HEK293 (cell line): ENCODE measurements around the gene CCDC167.
A peak's percentile ranks its signal among the peaks of the same experiment; 100 is the strongest.

Experiments
- GLIS1 ChIP-seq: fragments of 450-650 bp; formaldehyde crosslinking; IDR thresholded peaks from 2 replicates; pipeline ENCODE4 v1.5.1; 2016; ENCODE audit warnings: missing biosample characterization, missing genetic modification characterization
- KLF16 ChIP-seq: fragments of 450-650 bp; formaldehyde crosslinking; IDR thresholded peaks from 2 replicates; pipeline ENCODE4 v1.5.1; 2017; ENCODE audit warnings: missing biosample characterization, missing genetic modification characterization
- KLF7 ChIP-seq: fragments of 450-650 bp; formaldehyde crosslinking; IDR thresholded peaks from 2 replicates; pipeline ENCODE4 v1.5.1; 2016; ENCODE audit warnings: missing biosample characterization, missing genetic modification characterization, borderline replicate concordance
- KLF9 ChIP-seq: fragments of 450-650 bp; formaldehyde crosslinking; IDR thresholded peaks from 2 replicates; pipeline ENCODE4 v1.5.1; 2016; ENCODE audit warnings: missing biosample characterization, missing genetic modification characterization, low read depth
- MEIS1 ChIP-seq: sonication (generic); formaldehyde crosslinking; IDR thresholded peaks from 2 replicates; pipeline ENCODE4 v1.8.1; 2022; ENCODE audit warnings: missing genetic modification reagents, mild to moderate bottlenecking, borderline replicate concordance
- OSR2 ChIP-seq: fragments of 450-650 bp; formaldehyde crosslinking; IDR thresholded peaks from 2 replicates; pipeline ENCODE4 v1.5.1; 2016; ENCODE audit warnings: missing biosample characterization, missing genetic modification characterization
- PRDM1 ChIP-seq: fragments of 450-650 bp; formaldehyde crosslinking; IDR thresholded peaks from 2 replicates; pipeline ENCODE4; 2016; ENCODE audit warnings: missing biosample characterization, missing genetic modification characterization
- SP3 ChIP-seq: fragments of 450-650 bp; formaldehyde crosslinking; IDR thresholded peaks from 2 replicates; pipeline ENCODE4 v1.5.1; 2016; ENCODE audit warnings: missing biosample characterization, missing genetic modification characterization
- ZFP41 ChIP-seq: fragments of 450-650 bp; formaldehyde crosslinking; IDR thresholded peaks from 2 replicates; pipeline ENCODE4 v1.5.1; 2016; ENCODE audit warnings: missing biosample characterization, missing genetic modification characterization, borderline replicate concordance
- ZFP69B ChIP-seq: fragments of 450-650 bp; formaldehyde crosslinking; IDR thresholded peaks from 2 replicates; pipeline ENCODE4 v1.5.1; 2016; ENCODE audit warnings: missing biosample characterization, missing genetic modification characterization
- ZNF10 ChIP-seq: fragments of 450-650 bp; formaldehyde crosslinking; IDR thresholded peaks from 2 replicates; pipeline ENCODE4 v1.5.1; 2017; ENCODE audit warnings: missing biosample characterization, missing genetic modification characterization
- ZNF138 ChIP-seq: fragments of 450-650 bp; formaldehyde crosslinking; IDR thresholded peaks from 2 replicates; pipeline ENCODE4 v1.5.1; 2016; ENCODE audit warnings: missing biosample characterization, missing genetic modification characterization, borderline replicate concordance
- ZNF2 ChIP-seq: fragments of 450-650 bp; formaldehyde crosslinking; IDR thresholded peaks from 2 replicates; pipeline ENCODE4 v1.5.1; 2016; ENCODE audit warnings: missing biosample characterization, missing genetic modification characterization
- ZNF24 ChIP-seq: fragments of 450-650 bp; formaldehyde crosslinking; IDR thresholded peaks from 2 replicates; pipeline ENCODE4 v1.5.1; 2016; ENCODE audit warnings: missing biosample characterization, missing genetic modification characterization
- ZNF366 ChIP-seq: fragments of 450-650 bp; formaldehyde crosslinking; conservative IDR thresholded peaks from 2 replicates; pipeline ENCODE4 v1.5.1; 2016; ENCODE audit warnings: missing biosample characterization, missing genetic modification characterization
- ZNF610 ChIP-seq: fragments of 450-650 bp; formaldehyde crosslinking; IDR thresholded peaks from 2 replicates; pipeline ENCODE4 v1.5.1; 2016; ENCODE audit warnings: missing biosample characterization, missing genetic modification characterization, borderline replicate concordance
- ZNF654 ChIP-seq: fragments of 450-650 bp; formaldehyde crosslinking; IDR thresholded peaks from 2 replicates; pipeline ENCODE4 v1.5.1; 2016; ENCODE audit warnings: low read depth, missing biosample characterization, missing genetic modification characterization
- TF ChIP-seq, protein P1 (sequence below): fragments of 450-650 bp; formaldehyde crosslinking; IDR thresholded peaks from 2 replicates; pipeline ENCODE4 v1.5.1; 2017; ENCODE audit warnings: missing biosample characterization, missing genetic modification characterization
- TF ChIP-seq, protein P2 (sequence below): fragments of 450-650 bp; formaldehyde crosslinking; IDR thresholded peaks from 2 replicates; pipeline ENCODE4 v1.5.1; 2016; ENCODE audit warnings: missing biosample characterization, missing genetic modification characterization, borderline replicate concordance
- TF ChIP-seq, protein P3 (sequence below): fragments of 450-650 bp; formaldehyde crosslinking; IDR thresholded peaks from 2 replicates; pipeline ENCODE4 v1.5.1; 2016; ENCODE audit warnings: missing biosample characterization, missing genetic modification characterization
- TF ChIP-seq, protein P4 (sequence below): fragments of 450-650 bp; formaldehyde crosslinking; IDR thresholded peaks from 2 replicates; pipeline ENCODE4 v1.5.1; 2016; ENCODE audit warnings: missing biosample characterization, missing genetic modification characterization
- TF ChIP-seq, protein P5 (sequence below): fragments of 450-650 bp; formaldehyde crosslinking; conservative IDR thresholded peaks from 2 replicates; pipeline ENCODE4 v1.5.1; 2016; ENCODE audit warnings: low read depth, missing biosample characterization, missing genetic modification characterization
- TF ChIP-seq, protein P6 (sequence below): fragments of 450-650 bp; formaldehyde crosslinking; IDR thresholded peaks from 2 replicates; pipeline ENCODE4 v1.5.1; 2016; ENCODE audit warnings: missing biosample characterization, missing genetic modification characterization

CCDC167 gene

DNA sequence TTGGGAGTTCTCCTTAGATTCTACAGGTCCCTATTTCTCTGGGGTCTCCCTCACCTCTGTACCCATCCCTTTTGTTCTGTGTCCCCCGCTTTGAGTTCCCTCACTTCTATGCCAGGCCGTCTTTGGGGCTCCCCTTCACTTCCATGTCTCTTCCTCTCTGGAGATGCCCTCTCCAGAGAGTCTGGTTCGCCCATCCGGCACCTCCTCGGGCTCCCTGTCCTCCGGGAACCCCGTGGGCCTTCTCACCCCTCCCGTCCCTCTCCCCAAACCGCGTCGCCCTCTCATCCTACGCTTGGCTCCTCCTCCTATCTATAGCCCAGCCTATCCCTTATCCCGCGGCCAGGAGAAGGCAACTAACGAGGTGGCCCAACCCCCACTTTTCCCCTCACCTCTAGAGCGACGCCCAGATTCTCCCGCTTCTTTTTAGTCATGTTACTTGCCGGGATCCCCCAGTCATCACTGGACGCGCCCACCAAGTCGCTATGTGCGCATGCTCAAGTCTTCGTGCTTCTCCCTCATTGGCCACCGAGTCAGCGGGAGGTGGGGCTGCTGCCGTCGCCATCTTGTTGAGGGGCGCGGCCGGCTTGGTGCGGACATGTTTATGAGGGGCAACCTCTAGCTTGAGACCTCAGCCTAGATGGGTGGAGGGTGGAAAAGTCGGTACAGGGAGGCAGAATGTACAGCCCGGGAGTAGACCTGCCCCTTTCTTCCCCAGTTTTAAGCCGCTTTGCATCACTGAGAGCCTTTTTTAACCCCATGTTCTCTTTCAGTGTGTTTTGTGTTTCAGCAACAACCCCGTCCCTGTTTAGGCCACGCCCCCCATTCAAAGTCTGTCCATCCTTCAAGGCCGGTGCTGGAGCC lies at the start of gene CCDC167 (continued):
- TF ChIP-seq, protein P1, sequence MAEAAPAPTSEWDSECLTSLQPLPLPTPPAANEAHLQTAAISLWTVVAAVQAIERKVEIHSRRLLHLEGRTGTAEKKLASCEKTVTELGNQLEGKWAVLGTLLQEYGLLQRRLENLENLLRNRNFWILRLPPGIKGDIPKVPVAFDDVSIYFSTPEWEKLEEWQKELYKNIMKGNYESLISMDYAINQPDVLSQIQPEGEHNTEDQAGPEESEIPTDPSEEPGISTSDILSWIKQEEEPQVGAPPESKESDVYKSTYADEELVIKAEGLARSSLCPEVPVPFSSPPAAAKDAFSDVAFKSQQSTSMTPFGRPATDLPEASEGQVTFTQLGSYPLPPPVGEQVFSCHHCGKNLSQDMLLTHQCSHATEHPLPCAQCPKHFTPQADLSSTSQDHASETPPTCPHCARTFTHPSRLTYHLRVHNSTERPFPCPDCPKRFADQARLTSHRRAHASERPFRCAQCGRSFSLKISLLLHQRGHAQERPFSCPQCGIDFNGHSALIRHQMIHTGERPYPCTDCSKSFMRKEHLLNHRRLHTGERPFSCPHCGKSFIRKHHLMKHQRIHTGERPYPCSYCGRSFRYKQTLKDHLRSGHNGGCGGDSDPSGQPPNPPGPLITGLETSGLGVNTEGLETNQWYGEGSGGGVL = peak; percentile 92
- TF ChIP-seq KLF7 = peak; percentile 80; the same call in 1 of the 2 replicates
- TF ChIP-seq, protein P2, sequence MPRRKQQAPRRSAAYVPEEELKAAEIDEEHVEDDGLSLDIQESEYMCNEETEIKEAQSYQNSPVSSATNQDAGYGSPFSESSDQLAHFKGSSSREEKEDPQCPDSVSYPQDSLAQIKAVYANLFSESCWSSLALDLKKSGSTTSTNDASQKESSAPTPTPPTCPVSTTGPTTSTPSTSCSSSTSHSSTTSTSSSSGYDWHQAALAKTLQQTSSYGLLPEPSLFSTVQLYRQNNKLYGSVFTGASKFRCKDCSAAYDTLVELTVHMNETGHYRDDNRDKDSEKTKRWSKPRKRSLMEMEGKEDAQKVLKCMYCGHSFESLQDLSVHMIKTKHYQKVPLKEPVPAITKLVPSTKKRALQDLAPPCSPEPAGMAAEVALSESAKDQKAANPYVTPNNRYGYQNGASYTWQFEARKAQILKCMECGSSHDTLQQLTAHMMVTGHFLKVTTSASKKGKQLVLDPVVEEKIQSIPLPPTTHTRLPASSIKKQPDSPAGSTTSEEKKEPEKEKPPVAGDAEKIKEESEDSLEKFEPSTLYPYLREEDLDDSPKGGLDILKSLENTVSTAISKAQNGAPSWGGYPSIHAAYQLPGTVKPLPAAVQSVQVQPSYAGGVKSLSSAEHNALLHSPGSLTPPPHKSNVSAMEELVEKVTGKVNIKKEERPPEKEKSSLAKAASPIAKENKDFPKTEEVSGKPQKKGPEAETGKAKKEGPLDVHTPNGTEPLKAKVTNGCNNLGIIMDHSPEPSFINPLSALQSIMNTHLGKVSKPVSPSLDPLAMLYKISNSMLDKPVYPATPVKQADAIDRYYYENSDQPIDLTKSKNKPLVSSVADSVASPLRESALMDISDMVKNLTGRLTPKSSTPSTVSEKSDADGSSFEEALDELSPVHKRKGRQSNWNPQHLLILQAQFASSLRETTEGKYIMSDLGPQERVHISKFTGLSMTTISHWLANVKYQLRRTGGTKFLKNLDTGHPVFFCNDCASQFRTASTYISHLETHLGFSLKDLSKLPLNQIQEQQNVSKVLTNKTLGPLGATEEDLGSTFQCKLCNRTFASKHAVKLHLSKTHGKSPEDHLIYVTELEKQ (tag by site-specific recombination) = no peak
- TF ChIP-seq MEIS1 (CRISPR knock-in tag) = peak; percentile 94
- peak; percentile 23; the same call in 1 of the 2 replicates for TF ChIP-seq ZNF2 (tag by site-specific recombination)
- TF ChIP-seq ZNF610 (tag by site-specific recombination) = peak; percentile 26; the same call in 1 of the 2 replicates
- TF ChIP-seq ZNF654 (tag by site-specific recombination) = no peak
- TF ChIP-seq, protein P3, sequence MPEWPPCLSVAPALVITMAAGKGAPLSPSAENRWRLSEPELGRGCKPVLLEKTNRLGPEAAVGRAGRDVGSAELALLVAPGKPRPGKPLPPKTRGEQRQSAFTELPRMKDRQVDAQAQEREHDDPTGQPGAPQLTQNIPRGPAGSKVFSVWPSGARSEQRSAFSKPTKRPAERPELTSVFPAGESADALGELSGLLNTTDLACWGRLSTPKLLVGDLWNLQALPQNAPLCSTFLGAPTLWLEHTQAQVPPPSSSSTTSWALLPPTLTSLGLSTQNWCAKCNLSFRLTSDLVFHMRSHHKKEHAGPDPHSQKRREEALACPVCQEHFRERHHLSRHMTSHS = no peak
- TF ChIP-seq ZNF10 (tag by site-specific recombination) = peak; percentile 81
- TF ChIP-seq ZNF24 (tag by site-specific recombination) = peak; percentile 70; the same call in 1 of the 2 replicates
- peak; percentile 83 for TF ChIP-seq KLF9 (tag by site-specific recombination)
- TF ChIP-seq, protein P4, sequence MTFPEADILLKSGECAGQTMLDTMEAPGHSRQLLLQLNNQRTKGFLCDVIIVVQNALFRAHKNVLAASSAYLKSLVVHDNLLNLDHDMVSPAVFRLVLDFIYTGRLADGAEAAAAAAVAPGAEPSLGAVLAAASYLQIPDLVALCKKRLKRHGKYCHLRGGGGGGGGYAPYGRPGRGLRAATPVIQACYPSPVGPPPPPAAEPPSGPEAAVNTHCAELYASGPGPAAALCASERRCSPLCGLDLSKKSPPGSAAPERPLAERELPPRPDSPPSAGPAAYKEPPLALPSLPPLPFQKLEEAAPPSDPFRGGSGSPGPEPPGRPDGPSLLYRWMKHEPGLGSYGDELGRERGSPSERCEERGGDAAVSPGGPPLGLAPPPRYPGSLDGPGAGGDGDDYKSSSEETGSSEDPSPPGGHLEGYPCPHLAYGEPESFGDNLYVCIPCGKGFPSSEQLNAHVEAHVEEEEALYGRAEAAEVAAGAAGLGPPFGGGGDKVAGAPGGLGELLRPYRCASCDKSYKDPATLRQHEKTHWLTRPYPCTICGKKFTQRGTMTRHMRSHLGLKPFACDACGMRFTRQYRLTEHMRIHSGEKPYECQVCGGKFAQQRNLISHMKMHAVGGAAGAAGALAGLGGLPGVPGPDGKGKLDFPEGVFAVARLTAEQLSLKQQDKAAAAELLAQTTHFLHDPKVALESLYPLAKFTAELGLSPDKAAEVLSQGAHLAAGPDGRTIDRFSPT (tag by site-specific recombination) = no peak
- no peak for TF ChIP-seq OSR2 (tag by site-specific recombination)
- 0 out of 2 replicates have a peak, but pooled peaks have one; percentile 65 for TF ChIP-seq KLF16 (tag by site-specific recombination)
- TF ChIP-seq, protein P5, sequence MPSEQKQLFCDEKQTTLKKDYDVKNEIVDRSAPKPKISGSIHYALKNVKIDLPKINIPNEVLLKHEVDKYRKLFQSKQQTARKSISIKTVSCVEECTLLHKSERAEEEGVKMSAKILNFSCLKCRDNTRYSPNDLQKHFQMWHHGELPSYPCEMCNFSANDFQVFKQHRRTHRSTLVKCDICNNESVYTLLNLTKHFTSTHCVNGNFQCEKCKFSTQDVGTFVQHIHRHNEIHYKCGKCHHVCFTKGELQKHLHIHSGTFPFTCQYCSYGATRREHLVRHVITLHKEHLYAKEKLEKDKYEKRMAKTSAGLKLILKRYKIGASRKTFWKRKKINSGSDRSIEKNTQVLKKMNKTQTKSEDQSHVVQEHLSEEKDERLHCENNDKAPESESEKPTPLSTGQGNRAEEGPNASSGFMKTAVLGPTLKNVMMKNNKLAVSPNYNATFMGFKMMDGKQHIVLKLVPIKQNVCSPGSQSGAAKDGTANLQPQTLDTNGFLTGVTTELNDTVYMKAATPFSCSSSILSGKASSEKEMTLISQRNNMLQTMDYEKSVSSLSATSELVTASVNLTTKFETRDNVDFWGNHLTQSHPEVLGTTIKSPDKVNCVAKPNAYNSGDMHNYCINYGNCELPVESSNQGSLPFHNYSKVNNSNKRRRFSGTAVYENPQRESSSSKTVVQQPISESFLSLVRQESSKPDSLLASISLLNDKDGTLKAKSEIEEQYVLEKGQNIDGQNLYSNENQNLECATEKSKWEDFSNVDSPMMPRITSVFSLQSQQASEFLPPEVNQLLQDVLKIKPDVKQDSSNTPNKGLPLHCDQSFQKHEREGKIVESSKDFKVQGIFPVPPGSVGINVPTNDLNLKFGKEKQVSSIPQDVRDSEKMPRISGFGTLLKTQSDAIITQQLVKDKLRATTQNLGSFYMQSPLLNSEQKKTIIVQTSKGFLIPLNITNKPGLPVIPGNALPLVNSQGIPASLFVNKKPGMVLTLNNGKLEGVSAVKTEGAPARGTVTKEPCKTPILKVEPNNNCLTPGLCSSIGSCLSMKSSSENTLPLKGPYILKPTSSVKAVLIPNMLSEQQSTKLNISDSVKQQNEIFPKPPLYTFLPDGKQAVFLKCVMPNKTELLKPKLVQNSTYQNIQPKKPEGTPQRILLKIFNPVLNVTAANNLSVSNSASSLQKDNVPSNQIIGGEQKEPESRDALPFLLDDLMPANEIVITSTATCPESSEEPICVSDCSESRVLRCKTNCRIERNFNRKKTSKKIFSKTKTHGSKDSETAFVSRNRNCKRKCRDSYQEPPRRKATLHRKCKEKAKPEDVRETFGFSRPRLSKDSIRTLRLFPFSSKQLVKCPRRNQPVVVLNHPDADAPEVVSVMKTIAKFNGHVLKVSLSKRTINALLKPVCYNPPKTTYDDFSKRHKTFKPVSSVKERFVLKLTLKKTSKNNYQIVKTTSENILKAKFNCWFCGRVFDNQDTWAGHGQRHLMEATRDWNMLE (tag by site-specific recombination) = peak; percentile 19; the same call in 1 of the 2 replicates
- TF ChIP-seq SP3 (tag by site-specific recombination) = peak; percentile 93
- no peak for TF ChIP-seq ZFP41 (tag by site-specific recombination)
- TF ChIP-seq ZFP69B (tag by site-specific recombination) = peak; percentile 25; the same call in 1 of the 2 replicates
- TF ChIP-seq ZNF366 (tag by site-specific recombination) = peak; percentile 84
- peak; percentile 57 for TF ChIP-seq GLIS1 (tag by site-specific recombination)
- TF ChIP-seq ZNF138 (tag by site-specific recombination) = no peak
- peak; percentile 73 for TF ChIP-seq PRDM1
- TF ChIP-seq, protein P6, sequence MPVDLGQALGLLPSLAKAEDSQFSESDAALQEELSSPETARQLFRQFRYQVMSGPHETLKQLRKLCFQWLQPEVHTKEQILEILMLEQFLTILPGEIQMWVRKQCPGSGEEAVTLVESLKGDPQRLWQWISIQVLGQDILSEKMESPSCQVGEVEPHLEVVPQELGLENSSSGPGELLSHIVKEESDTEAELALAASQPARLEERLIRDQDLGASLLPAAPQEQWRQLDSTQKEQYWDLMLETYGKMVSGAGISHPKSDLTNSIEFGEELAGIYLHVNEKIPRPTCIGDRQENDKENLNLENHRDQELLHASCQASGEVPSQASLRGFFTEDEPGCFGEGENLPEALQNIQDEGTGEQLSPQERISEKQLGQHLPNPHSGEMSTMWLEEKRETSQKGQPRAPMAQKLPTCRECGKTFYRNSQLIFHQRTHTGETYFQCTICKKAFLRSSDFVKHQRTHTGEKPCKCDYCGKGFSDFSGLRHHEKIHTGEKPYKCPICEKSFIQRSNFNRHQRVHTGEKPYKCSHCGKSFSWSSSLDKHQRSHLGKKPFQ (tag by site-specific recombination) = no peak
